GM19324 (cell line): ENCODE results near the gene SETD3.

Source experiments
- ATAC-seq: cut with Tn5 transposase; IDR thresholded peaks from one replicate; pipeline ENCODE4 v1.9.1; 2021; ENCODE audit warnings: mild to moderate bottlenecking, moderate library complexity; ENCODE audit not compliant: unreplicated experiment, low FRiP score

SETD3 gene

GRCh38 chr14:99479906-99480869 lies at the start of gene SETD3:
SETD3 (minus strand) TSS chr14:99480859; CDS start chr14:99465805, 15,054 bp downstream.
- ATAC-seq, result peak; percentile 5

- no peak for ATAC-seq
Measured at GRCh38 chr14:99529899-99530298, 49.2 kb upstream of the SETD3 start.

GRCh38 chr14:99527427-99528076 lies 46.9 kb upstream of the SETD3 start:
- ATAC-seq, result no peak

- ATAC-seq, result no peak
Measured at GRCh38 chr14:99527026-99527425, 46.4 kb upstream of the SETD3 start.

GRCh38 chr14:99525699-99526080 lies 45.0 kb upstream of the SETD3 start:
- ATAC-seq, result no peak

GRCh38 chr14:99524804-99525698 lies 44.4 kb upstream of the SETD3 start:
- ATAC-seq, result no peak

GRCh38 chr14:99524091-99524661 lies 43.5 kb upstream of the SETD3 start:
- ATAC-seq, result no peak

GRCh38 chr14:99523704-99524055 lies 43.0 kb upstream of the SETD3 start:
- ATAC-seq, result no peak

GRCh38 chr14:99522934-99523703 lies 42.5 kb upstream of the SETD3 start:
- ATAC-seq, result no peak

GRCh38 chr14:99522457-99522891 lies 41.8 kb upstream of the SETD3 start:
- no peak for ATAC-seq

GRCh38 chr14:99522025-99522401 lies 41.4 kb upstream of the SETD3 start:
- no peak for ATAC-seq

GRCh38 chr14:99521176-99522024 lies 40.7 kb upstream of the SETD3 start:
- no peak for ATAC-seq

GRCh38 chr14:99520571-99521081 lies 40.0 kb upstream of the SETD3 start:
- ATAC-seq, result no peak

GRCh38 chr14:99519931-99520421 lies 39.3 kb upstream of the SETD3 start:
- ATAC-seq, result no peak

- no peak for ATAC-seq
Measured at GRCh38 chr14:99519347-99519881, 38.8 kb upstream of the SETD3 start.

- ATAC-seq, result peak; percentile 50
Measured at GRCh38 chr14:99518441-99519346, 38.0 kb upstream of the SETD3 start.
